Measurements from ENCODE around the gene DSG1.

DSG1 gene

DNA sequence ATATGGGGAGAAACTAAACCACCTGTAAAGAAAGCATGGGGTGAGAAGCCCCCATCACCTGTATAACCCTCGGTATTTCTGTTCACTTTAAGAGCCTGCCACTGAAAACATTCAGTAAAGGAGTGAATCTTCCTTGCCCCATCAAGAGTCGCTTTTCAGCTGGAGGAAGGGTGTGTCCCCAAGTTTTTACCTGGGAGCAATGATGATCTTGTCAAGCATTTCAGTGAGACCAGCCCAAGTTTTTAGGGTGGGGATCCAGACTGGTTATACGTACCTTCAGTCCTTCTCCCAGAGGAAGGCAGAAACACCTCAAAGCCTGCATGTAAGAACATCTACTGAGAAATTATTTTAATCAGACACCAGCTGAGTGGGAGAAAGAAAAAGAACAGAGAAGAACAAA is at the start of gene DSG1:
Gene DSG1, plus strand, starts transcription at position 301 of the 400 bp plus-strand sequence. CDS start 141 bp downstream, outside the sequence.
- in situ Hi-C loops (cut with MboI; ENCODE audit: low sequenced_read_pairs, unreplicated experiment), result no loop called here
- TF ChIP-seq, protein P1, sequence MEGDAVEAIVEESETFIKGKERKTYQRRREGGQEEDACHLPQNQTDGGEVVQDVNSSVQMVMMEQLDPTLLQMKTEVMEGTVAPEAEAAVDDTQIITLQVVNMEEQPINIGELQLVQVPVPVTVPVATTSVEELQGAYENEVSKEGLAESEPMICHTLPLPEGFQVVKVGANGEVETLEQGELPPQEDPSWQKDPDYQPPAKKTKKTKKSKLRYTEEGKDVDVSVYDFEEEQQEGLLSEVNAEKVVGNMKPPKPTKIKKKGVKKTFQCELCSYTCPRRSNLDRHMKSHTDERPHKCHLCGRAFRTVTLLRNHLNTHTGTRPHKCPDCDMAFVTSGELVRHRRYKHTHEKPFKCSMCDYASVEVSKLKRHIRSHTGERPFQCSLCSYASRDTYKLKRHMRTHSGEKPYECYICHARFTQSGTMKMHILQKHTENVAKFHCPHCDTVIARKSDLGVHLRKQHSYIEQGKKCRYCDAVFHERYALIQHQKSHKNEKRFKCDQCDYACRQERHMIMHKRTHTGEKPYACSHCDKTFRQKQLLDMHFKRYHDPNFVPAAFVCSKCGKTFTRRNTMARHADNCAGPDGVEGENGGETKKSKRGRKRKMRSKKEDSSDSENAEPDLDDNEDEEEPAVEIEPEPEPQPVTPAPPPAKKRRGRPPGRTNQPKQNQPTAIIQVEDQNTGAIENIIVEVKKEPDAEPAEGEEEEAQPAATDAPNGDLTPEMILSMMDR (IDR thresholded peaks at IDR 0.05; ENCODE audit: borderline replicate concordance, control extremely low read depth, extremely low read depth, insufficient read depth, missing control alignments), result no peak
- DNase-seq (ENCODE audit: low spot score), result no peak

DNA sequence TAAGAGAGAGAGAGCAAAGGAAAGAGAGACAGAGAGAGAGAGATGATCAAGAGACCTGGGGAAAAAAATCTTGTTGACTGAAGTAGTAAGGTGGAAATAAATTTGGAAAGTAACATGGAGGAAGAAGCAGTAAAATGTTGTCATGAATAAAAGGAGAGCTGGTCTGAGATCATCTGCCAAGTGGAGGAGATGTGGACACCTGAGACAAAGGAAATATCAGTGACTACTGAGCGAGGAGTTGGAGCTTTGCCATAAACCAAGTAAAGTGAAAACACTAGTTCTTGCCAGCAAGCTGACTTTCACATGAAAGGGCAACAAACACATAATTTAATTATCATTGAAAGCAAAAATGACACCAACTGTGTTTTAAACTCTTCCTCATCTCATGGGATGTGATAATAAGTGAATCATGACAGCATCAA is 49.0 kb upstream of the DSG1 start:
- no peak for DNase-seq (ENCODE audit: low spot score)
- in situ Hi-C loops (cut with MboI; ENCODE audit: low sequenced_read_pairs, unreplicated experiment), result no loop called here
- TF ChIP-seq, protein P1 (IDR thresholded peaks at IDR 0.05; ENCODE audit: borderline replicate concordance, control extremely low read depth, extremely low read depth, insufficient read depth, missing control alignments), result no peak

DNA sequence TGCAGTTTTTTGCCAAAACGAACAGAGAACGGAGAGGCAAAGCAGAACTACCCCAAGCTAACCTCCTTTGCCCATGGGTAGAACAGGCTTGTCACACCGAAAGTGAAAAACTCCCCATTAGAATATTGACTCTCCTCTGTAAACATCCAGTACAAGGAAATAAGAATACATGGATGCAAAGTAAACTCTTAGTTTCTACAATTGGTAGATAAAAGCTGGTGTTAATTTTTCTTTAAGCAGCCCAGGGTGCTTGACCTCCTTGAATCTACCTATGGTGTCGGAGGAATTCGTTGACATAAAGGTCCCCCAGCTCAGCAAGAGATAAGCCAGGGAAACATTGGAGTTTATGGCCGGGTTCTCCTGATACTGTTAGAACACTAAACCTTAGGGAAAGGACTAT is 48.4 kb upstream of the DSG1 start:
- in situ Hi-C loops (cut with MboI; ENCODE audit: low sequenced_read_pairs, unreplicated experiment), result no loop called here
- no peak for DNase-seq (ENCODE audit: low spot score)
- TF ChIP-seq, protein P1 (IDR thresholded peaks at IDR 0.05; ENCODE audit: borderline replicate concordance, control extremely low read depth, extremely low read depth, insufficient read depth, missing control alignments), result no peak

DNA sequence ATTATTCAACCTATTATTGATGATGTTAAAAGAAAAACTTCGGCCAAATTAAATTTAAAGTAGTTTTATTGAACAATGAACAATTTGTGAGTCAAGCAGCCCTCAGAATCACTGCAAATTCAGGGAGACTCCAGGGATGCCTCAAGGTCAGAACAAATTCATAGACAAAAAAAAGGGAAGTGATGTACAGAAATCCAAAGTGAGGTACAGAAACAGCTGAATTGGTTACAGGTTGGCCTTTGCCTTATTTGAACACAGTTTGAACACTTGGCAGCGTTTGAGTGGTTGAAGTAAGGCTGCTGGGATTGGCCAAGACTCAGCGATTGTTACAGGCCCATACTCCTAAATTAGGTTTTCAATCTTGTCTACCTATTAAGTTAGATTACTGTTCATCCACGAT is 47.4 kb upstream of the DSG1 start:
- DNase-seq (ENCODE audit: low spot score), result no peak
- TF ChIP-seq, protein P1 (IDR thresholded peaks at IDR 0.05; ENCODE audit: borderline replicate concordance, control extremely low read depth, extremely low read depth, insufficient read depth, missing control alignments), result no peak
- in situ Hi-C loops (cut with MboI; ENCODE audit: low sequenced_read_pairs, unreplicated experiment), result no loop called here

DNA sequence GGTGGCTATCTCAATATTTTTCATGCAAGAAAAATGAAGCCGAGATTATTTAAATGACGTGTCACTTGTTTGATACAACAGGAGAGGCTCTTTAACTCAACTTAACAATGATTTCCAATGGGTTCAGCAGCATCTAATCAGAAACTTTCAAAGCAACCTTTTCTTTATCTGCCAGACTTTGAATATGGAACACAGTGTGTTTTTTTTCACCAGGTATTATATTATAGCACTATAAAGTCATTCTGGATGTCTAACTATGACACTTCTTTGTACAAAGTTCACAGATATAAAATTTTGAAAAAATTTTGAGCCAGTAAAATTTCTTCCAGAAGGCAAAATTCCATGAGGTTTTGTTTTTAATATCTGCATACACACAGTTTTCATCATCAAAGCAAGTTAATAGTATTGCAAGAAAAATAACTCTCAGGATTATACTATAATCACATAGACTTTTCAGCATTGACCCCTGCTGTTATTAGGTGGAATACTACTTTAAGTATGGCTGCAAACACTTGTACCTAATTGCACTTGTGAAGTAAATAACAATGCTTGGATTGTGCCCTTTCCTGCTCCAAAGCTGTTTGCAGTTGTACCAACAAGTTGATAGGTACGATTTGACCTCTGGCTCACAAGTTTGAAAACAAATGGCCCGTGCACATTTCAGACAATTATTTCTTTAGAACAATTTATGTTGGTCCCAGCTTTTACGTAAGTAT is 44.0 kb upstream of the DSG1 start:
- in situ Hi-C loops (cut with MboI; ENCODE audit: low sequenced_read_pairs, unreplicated experiment), result no loop called here
- no peak for DNase-seq (ENCODE audit: low spot score)
- TF ChIP-seq, protein P1 (IDR thresholded peaks at IDR 0.05; ENCODE audit: borderline replicate concordance, control extremely low read depth, extremely low read depth, insufficient read depth, missing control alignments), result no peak

DNA sequence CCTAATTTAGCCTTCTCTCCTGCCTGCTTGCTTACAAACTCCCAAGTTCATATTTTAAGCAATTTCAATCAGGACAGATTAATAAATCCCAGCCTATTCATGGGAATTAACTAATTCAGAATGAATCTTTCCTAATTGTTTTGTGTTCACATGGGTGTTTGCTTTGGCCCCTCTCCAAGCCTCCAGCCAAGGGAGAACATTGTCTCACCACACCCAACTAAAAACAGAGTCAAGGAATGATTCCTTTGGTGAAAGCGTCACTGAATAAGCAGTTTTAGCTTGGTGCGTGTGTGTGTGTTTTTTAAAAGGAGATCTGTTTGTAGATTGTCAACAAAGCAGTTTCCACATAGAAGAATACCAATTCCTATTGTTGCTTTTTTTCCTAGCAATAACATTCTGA is 43.0 kb upstream of the DSG1 start:
- no peak for DNase-seq (ENCODE audit: low spot score)

More for the DNA sequence above, 43.0 kb upstream of the DSG1 start:
- TF ChIP-seq, protein P1 (IDR thresholded peaks at IDR 0.05; ENCODE audit: borderline replicate concordance, control extremely low read depth, extremely low read depth, insufficient read depth, missing control alignments), result no peak
- in situ Hi-C loops (cut with MboI; ENCODE audit: low sequenced_read_pairs, unreplicated experiment), result no loop called here

All from GM13976 (cell line).